Esophagus squamous epithelium (tissue), 5 donors: ENCODE data around the gene CLDN4. TPM values are rescaled to one million over a fixed set of nuclear protein-coding genes. Genes with fewer than 3 reads are reported as not detected.
"Not testable (repeated sequence)": the region's sequence is repeated elsewhere in the genome, so short reads cannot be mapped to it uniquely, and the experiment has no call there.

ENCODE experiments used
- DNase-seq: peaks from one replicate; lab custom pipeline; 2025; lab: John Stamatoyannopoulos, UW
- H3K27ac ChIP-seq, 4 donors: fragments of 200-600 bp; sonication (generic); one replicate each; pipeline ENCODE4 v1.5.1; 2016 to 2019; ENCODE audit warnings: mild to moderate bottlenecking in 1 of 4
- H3K27me3 ChIP-seq, 4 donors: fragments of 200-600 bp; sonication (generic); 1 replicate in 3 of 4; 2 replicates in 1 of 4; pipeline versions ENCODE4 v1.5.1 to v1.6.0; 2017 to 2021; ENCODE audit warnings: antibody characterized with exemption in 1 of 4
- H3K36me3 ChIP-seq, 3 donors: fragments of 200-600 bp; sonication (generic); one replicate each; pipeline ENCODE4 v1.5.1; 2016 to 2019
- H3K4me1 ChIP-seq, 3 donors: fragments of 200-600 bp; sonication (generic); one replicate each; pipeline ENCODE4 v1.5.1; 2017 to 2019
- H3K4me3 ChIP-seq, 4 donors: fragments of 200-600 bp; sonication (generic); 1 replicate in 3 of 4; 2 replicates in 1 of 4; pipeline ENCODE4 v1.5.1; 2016 to 2019; ENCODE audit warnings: mild to moderate bottlenecking in 2 of 4, moderate library complexity in 1 of 4
- H3K9me3 ChIP-seq, 3 donors: fragments of 200-600 bp; sonication (generic); one replicate each; pipeline ENCODE4 v1.5.1; 2016 to 2019
- CTCF ChIP-seq, 6 experiments: fragments of 450-650 bp in 4 of 6; fragments of 200-600 bp in 2 of 6; sonication (generic) in 2 of 6; IDR thresholded peaks; one replicate each; pipeline ENCODE4 v1.5.1; 2016 to 2019; ENCODE audit warnings: antibody characterized with exemption in 6 of 6, mild to moderate bottlenecking in 4 of 6, moderate library complexity in 4 of 6
- POLR2A ChIP-seq, 4 donors: fragments of 450-650 bp; IDR thresholded peaks; one replicate each; pipeline ENCODE4 v1.6.1; 2017; ENCODE audit warnings: antibody characterized with exemption in 4 of 4, mild to moderate bottlenecking in 4 of 4, moderate library complexity in 3 of 4
- WGBS, 2 donors: methylation state at CpG; one replicate each; pipeline ENCODE4 v1.1.5; 2018; 5-methylcytosine and 5-hydroxymethylcytosine counted together
- intact Hi-C: fragments of 100-400 bp; cut with DNase I; formaldehyde crosslinking; loops from one replicate; pipeline ENCODE4 v1.15.0; 2022
- total RNA-seq, 4 donors: library from RNA; depleted of rRNA; stranded (reverse); fragments of >200 nt; gene quantifications; one replicate each; pipeline ENCODE4 v1.1.0, GENCODE V29; 2016
- donor health status: DM: yes; HTN: yes; CAD: no.

The CLDN4 gene
- total RNA-seq, 4 donors from 2014 or later, result 99.4 to 436 (median 200) TPM

DNA sequence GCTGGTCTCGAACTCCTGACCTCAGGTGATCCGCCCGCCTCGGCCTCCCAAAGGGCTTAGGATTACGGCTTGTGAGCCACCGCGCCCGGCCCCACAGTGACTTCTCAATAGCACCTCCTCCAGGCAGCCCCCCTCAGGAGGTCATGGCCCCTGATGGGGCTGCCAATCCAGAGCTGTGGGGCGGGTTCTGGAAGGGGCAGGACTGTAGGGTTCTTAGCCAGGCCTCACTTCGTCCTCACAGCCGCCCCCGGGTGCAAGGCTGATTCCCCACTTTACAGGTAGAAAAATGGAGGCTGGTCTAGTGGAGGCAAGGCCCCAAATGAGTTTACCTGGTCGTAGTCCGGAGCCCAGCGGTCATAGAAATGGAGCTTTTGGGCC is 10.9 kb downstream of the CLDN4 start:
- peak overlapping the region; percentile 44 to 73 (median 67) for H3K4me3 ChIP-seq
- H3K27me3 ChIP-seq, result no peaks in the 10 kb centered on the region
- no peaks in the 10 kb centered on the region for H3K9me3 ChIP-seq
- TF ChIP-seq POLR2A (IDR thresholded peaks at IDR 0.05) (no peak), CTCF (IDR thresholded peaks at IDR 0.05) (no peak)
- no peak for DNase-seq
- WGBS, 2 donors, result 35% methylated on average over 13 of the region's 15 CpGs; no CpG with 5 or more reads in 1 of the 2 donors
- peaks cover 8 to 47% (median 13%) of the 10 kb centered on the region in 3 donors for H3K4me1 ChIP-seq
- H3K36me3 ChIP-seq, result no peaks in the 10 kb centered on the region
- intact Hi-C loops, result no loop called here
- peak overlapping the region; percentile 79 to 91 (median 83) for H3K27ac ChIP-seq

- Histone ChIP-seq H3K27ac (peak within 1 kb of the TSS; percentile 79 to 91 (median 83)), H3K27me3 (no peaks in the 10 kb centered on the region), H3K4me1 (peaks cover 8 to 47% (median 13%) of the 10 kb centered on the region in 3 donors), H3K4me3 (peak within 1 kb of the TSS; percentile 44 to 73 (median 67)), H3K9me3 (no peaks in the 10 kb centered on the region), H3K36me3 (no peaks in the 10 kb centered on the region)
- WGBS, 2 donors, result 2 to 8% methylated on average over 5 to 9 of the region's 45 CpGs
- DNase-seq, result peak; percentile 53
- TF ChIP-seq CTCF (IDR thresholded peaks at IDR 0.05) (no peak), POLR2A (IDR thresholded peaks at IDR 0.05) (peak in 2 of 4 donors; percentile 32 to 72)
- intact Hi-C loops, result no loop called here
Observed at GRCh38 chr7:73842067-73842976, 11.5 kb downstream of the CLDN4 start, which contains the start of gene METTL27. Gene METTL27 (minus strand): TSS chr7:73842516. CDS start chr7:73842140, 376 bp downstream.

DNA sequence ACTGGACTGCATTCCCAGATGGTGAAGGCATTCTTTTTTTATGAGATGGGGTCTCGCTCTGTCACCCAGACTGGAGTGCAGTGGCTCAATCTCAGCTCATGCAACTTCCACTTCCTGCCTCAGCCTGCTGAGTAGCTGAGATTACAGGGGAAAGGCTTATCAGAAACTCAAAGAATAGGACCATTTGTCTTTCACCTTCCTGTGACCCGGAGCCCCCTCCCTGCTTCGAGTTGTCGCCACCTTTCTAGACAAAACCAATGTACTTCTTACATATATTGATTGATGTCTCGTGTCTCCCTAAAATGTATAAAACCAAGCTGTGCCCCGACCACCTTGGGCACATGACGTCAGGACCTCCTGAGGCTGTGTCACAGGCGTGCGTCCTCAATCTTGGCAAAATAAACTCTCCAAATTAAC is 13.3 kb downstream of the CLDN4 start:
- 39 to 42% methylated on average over 9 of the region's 9 CpGs for WGBS, 2 donors
- intact Hi-C loops, result no loop called here
- no peaks in the 10 kb centered on the region for H3K9me3 ChIP-seq

DNA sequence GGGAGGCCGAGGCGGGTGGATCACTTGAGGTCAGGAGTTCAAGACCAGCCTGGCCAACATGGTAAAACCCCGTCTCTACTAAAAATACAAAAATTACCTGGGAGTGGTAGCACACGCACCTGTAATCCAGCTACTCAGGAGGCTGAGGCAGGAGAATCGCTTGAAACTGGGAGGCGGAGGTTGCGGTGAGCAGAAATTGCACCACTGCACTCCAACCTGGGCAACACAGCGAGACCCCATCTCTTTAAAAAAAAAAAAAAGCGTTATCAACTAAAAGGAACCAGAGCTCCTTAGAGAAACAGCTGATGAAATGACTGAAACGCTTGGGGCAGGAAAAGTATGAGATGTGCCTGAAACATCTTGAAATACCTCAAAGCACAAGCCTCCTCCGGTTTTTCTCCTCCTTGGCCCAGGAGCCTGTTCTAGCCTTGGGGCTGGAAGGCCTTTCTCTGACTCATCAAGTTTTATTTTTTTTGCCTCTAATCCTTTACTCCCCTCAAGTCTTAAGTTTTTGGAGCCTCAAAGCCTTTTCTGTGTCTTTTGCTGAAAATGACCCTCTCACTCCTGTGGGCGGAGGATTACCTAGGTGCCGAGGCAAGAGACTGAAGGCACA is 14.2 kb downstream of the CLDN4 start:
- Histone ChIP-seq H3K27me3 (no peaks in the 10 kb centered on the region), H3K27ac (no peak overlapping the region), H3K9me3 (no peaks in the 10 kb centered on the region), H3K4me1 (peaks cover 11 to 33% (median 14%) of the 10 kb centered on the region in 3 donors), H3K36me3 (no peaks in the 10 kb centered on the region), H3K4me3 (no peak overlapping the region)
- TF ChIP-seq POLR2A (IDR thresholded peaks at IDR 0.05), result no peak
- no peak for TF ChIP-seq CTCF (IDR thresholded peaks at IDR 0.05)
- intact Hi-C loops, result no loop called here
- 56 to 57% methylated on average over 12 to 13 of the region's 13 CpGs for WGBS, 2 donors
- no peak for DNase-seq

More for the DNA sequence above, 13.3 kb downstream of the CLDN4 start:
- Histone ChIP-seq H3K36me3 (no peaks in the 10 kb centered on the region), H3K27me3 (no peaks in the 10 kb centered on the region), H3K4me3 (no peak overlapping the region), H3K27ac (no peak overlapping the region), H3K4me1 (peaks cover 9 to 32% (median 10%) of the 10 kb centered on the region in 3 donors)
- no peak for TF ChIP-seq CTCF (IDR thresholded peaks at IDR 0.05)
- TF ChIP-seq POLR2A (IDR thresholded peaks at IDR 0.05), result no peak
- no peak for DNase-seq

DNA sequence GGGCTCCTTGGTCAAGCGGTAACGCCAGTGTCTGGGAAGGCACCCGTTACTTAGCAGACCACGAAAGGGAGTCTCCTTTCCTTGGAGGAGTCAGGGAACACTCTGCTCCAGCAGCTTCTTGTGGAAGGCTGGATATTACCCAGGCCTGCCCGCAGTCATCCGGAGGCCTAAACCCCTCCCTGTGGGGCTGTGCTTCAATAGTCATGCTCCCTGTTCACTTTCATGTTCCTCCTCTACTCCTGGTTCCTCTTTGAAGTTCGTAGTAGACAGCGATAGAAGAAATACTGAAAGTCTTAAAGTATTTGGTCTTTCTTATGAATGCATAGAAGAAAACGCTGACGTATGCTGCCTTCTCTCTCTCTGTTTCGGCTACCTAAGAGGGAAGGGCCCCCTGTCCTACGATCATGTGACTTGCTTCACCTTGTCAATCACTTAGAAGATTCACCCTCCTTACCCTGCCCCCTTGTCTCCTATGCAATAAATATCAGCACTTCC is 15.0 kb downstream of the CLDN4 start:
- intact Hi-C loops, H3K9me3 ChIP-seq, H3K36me3 ChIP-seq, H3K27me3 ChIP-seq, DNase-seq, H3K4me3 ChIP-seq: not testable (repeated sequence)
- WGBS, 2 donors, result 68 to 69% methylated on average over 12 of the region's 12 CpGs
- Histone ChIP-seq H3K27ac (peak overlapping the region in 2 of 4 donors; percentile 24 to 25), H3K4me1 (peaks cover 11 to 39% (median 19%) of the 10 kb centered on the region in 3 donors)
